HepG2 (cell line): ENCODE results near the gene SESN1. TPM values are rescaled to one million over a fixed set of nuclear protein-coding genes. Genes with fewer than 3 reads are reported as not detected.

ENCODE experiments used
- ATAC-seq: fragments of 200-7000 bp; cut with Tn5 transposase; 3 replicates; pipeline ENCODE4 v1.9.1; 2020; ENCODE audit warnings: mild to moderate bottlenecking, moderate library complexity
- BruUV-seq: library from RNA; stranded (reverse); fragments of 400-500 nt; replicated peaks from 2 replicates; lab custom pipeline; 2021; lab: Mats Ljungman, UMichigan
- CTCF ChIA-PET: fragments of 300-600 bp; formaldehyde crosslinking; extraction: SDS; loops from one replicate; lab custom pipeline; 2021; ENCODE audit warnings: low total read pairs, inconsistent platforms, low intra/inter-chr PET ratio; lab: Yijun Ruan, JAX
- POLR2A ChIA-PET: fragments of 350-600 bp; sonication (Branson Sonifier 250); formaldehyde crosslinking; loops from one replicate; lab custom pipeline; 2020; ENCODE audit warnings: antibody characterized with exemption, inconsistent platforms; lab: Yijun Ruan, JAX
- DNase-seq: peaks from one replicate; pipeline ENCODE4 v3.0.0-alpha.2; 2015; ENCODE audit warnings: low spot score
- FAIRE-seq: peaks from 3 replicates; lab custom pipeline; 2011; peaks lifted over from hg19 to GRCh38; lab: Jason Lieb, UNC
- H2AFZ ChIP-seq: one replicate; pipeline ENCODE4 v1.6.1; 2011; ENCODE audit warnings: low read length, inconsistent platforms
- H3K27ac ChIP-seq: fragments of 300-600 bp; 3 replicates; pipeline ENCODE4 v1.8.0; 2011; ENCODE audit warnings: mixed run types, mild to moderate bottlenecking, mixed read lengths, low read length, inconsistent platforms; ENCODE audit not compliant: insufficient read depth; ENCODE audit errors: extremely low read length
- H3K27me3 ChIP-seq, 2 experiments: fragments of 200-600 bp in 1 of 2; 2 replicates in 1 of 2; 3 replicates in 1 of 2; pipeline versions ENCODE4 v1.6.0 to v1.8.0; 2011; ENCODE audit warnings: low read length in 2 of 2, mild to moderate bottlenecking in 2 of 2, moderate library complexity in 2 of 2, inconsistent platforms in 1 of 2; ENCODE audit not compliant: insufficient read depth in 2 of 2, control insufficient read depth in 1 of 2
- H3K36me3 ChIP-seq, 2 experiments: fragments of 200-600 bp in 1 of 2; replicated peaks in 1 of 2; 2 replicates in 1 of 2; 3 replicates in 1 of 2; pipeline versions ENCODE4 v1.5.1 to v1.8.0; 2011; ENCODE audit warnings: low read length in 2 of 2, inconsistent platforms in 1 of 2; ENCODE audit not compliant: insufficient read depth in 2 of 2, control insufficient read depth in 1 of 2
- H3K4me1 ChIP-seq: 2 replicates; pipeline ENCODE4 v1.5.1; 2012; ENCODE audit warnings: low read length, inconsistent platforms; ENCODE audit not compliant: insufficient read depth
- H3K4me2 ChIP-seq: 2 replicates; pipeline ENCODE4 v1.6.0; 2011; ENCODE audit warnings: low read depth, low read length, inconsistent platforms
- H3K4me3 ChIP-seq, 3 experiments: fragments of 200-600 bp in 1 of 3; sonication (generic), shearing (Covaris generic) in 1 of 3; replicated peaks in 1 of 3; 2 replicates each; pipeline ENCODE4 v1.5.1; 2011 to 2016; ENCODE audit warnings: low read length in 3 of 3, inconsistent platforms in 2 of 3, low read depth in 2 of 3, mild to moderate bottlenecking in 2 of 3, control low read depth in 1 of 3, mixed read lengths in 1 of 3; ENCODE audit not compliant: insufficient read depth in 1 of 3
- H3K79me2 ChIP-seq: one replicate; pipeline ENCODE4 v1.6.1; 2011; ENCODE audit warnings: low read length, inconsistent platforms; ENCODE audit not compliant: insufficient read depth
- H3K9ac ChIP-seq: 2 replicates; pipeline ENCODE4 v1.6.0; 2011; ENCODE audit warnings: mild to moderate bottlenecking, low read depth, low read length, inconsistent platforms; ENCODE audit not compliant: insufficient read depth
- H3K9me3 ChIP-seq: 2 replicates; pipeline ENCODE4 v1.5.1; 2012; ENCODE audit warnings: mild to moderate bottlenecking, low read length
- H4K20me1 ChIP-seq: 2 replicates; pipeline ENCODE4 v1.6.0; 2011; ENCODE audit warnings: inconsistent platforms, mild to moderate bottlenecking, low read length, moderate library complexity; ENCODE audit not compliant: insufficient read depth
- FOXA3 ChIP-seq: IDR thresholded peaks from 2 replicates; pipeline ENCODE4 v1.6.1; 2016; ENCODE audit warnings: missing genetic modification reagents, missing compliant biosample characterization
- KDM6A ChIP-seq: IDR thresholded peaks from 2 replicates; pipeline ENCODE4 v1.6.1; 2016; ENCODE audit warnings: low read depth
- NCOA2 ChIP-seq: sonication (generic); formaldehyde crosslinking; IDR thresholded peaks from 2 replicates; pipeline ENCODE4 v1.8.0; 2022; ENCODE audit warnings: inconsistent platforms
- NFIC ChIP-seq: IDR thresholded peaks from 2 replicates; pipeline ENCODE4 v1.6.1; 2012; ENCODE audit warnings: mild to moderate bottlenecking, low read length, inconsistent platforms
- NR2F6 ChIP-seq, 2 experiments: IDR thresholded peaks; 2 replicates each; pipeline ENCODE4 v1.6.1; 2016; ENCODE audit warnings: antibody characterized with exemption in 1 of 2, mild to moderate bottlenecking in 1 of 2
- SP4 ChIP-seq: sonication (generic); formaldehyde crosslinking; IDR thresholded peaks from 2 replicates; pipeline ENCODE4 v1.8.1; 2023; ENCODE audit warnings: mild to moderate bottlenecking, missing genetic modification reagents
- SYNCRIP ChIP-seq: fragments of 200-400 bp; formaldehyde crosslinking; IDR thresholded peaks from 2 replicates; pipeline ENCODE4 v1.6.1; 2018; ENCODE audit warnings: mild to moderate bottlenecking, low read depth, low read length; ENCODE audit not compliant: insufficient read depth
- THAP9 ChIP-seq: sonication (generic); formaldehyde crosslinking; IDR thresholded peaks from 2 replicates; pipeline ENCODE4; 2020; ENCODE audit warnings: missing genetic modification reagents, mild to moderate bottlenecking, borderline replicate concordance
- U2AF2 ChIP-seq: fragments of 200-400 bp; formaldehyde crosslinking; IDR thresholded peaks from 2 replicates; pipeline ENCODE4 v1.6.1; 2017; ENCODE audit warnings: low read depth, mild to moderate bottlenecking, low read length
- WIZ ChIP-seq: sonication (generic); formaldehyde crosslinking; IDR thresholded peaks from 2 replicates; pipeline ENCODE4 v1.5.1; 2020; ENCODE audit warnings: mild to moderate bottlenecking, missing genetic modification reagents
- ZMYM3 ChIP-seq: sonication (generic); formaldehyde crosslinking; IDR thresholded peaks from 2 replicates; pipeline ENCODE4 v1.5.1; 2020; ENCODE audit warnings: mild to moderate bottlenecking, missing genetic modification reagents
- ZNF17 ChIP-seq: sonication (generic); formaldehyde crosslinking; IDR thresholded peaks from 2 replicates; pipeline ENCODE4 v1.5.0; 2020; ENCODE audit warnings: mild to moderate bottlenecking, missing genetic modification reagents
- ZNF775 ChIP-seq: sonication (generic); formaldehyde crosslinking; IDR thresholded peaks from 2 replicates; pipeline ENCODE4 v1.4.0; 2020; ENCODE audit warnings: missing genetic modification reagents, mild to moderate bottlenecking, moderate library complexity, borderline replicate concordance
- ZSCAN30 ChIP-seq: sonication (generic); formaldehyde crosslinking; IDR thresholded peaks from 2 replicates; pipeline ENCODE4 v1.5.0; 2020; ENCODE audit warnings: mild to moderate bottlenecking, missing genetic modification reagents
- WGBS: methylation state at CpG from one replicate; pipeline ENCODE4 v1.1.6; 2017; ENCODE audit warnings: low lambda C conversion rate; 5-methylcytosine and 5-hydroxymethylcytosine counted together
- in situ Hi-C: cut with HindIII; loops from 2 replicates; pipeline ENCODE4 v1.10.0; 2017; ENCODE audit warnings: low pct_unique_long_range_greater_than_20kb; ENCODE audit not compliant: extremely low pct_ligation_motif_present
- intact Hi-C: fragments of 100-400 bp; cut with micrococcal nuclease; formaldehyde crosslinking; loops from one replicate; pipeline ENCODE4 v1.10.0; 2022; ENCODE audit not compliant: unreplicated experiment
- polyA plus RNA-seq, 8 experiments: library from polyadenylated mRNA; depleted of rRNA in 3 of 8; stranded (reverse) in 7 of 8; unstranded in 1 of 8; fragments of >200 nt; fragmentation: Illumina TruSeq in 4 of 8; extraction: Trizol in 4 of 8; gene quantifications; 2 replicates each; pipeline versions ENCODE4 v1.2.1 to v1.2.3, GENCODE V29; 2011 to 2016; ENCODE audit warnings: low read depth in 4 of 8, missing spikeins in 1 of 8, mixed read lengths in 1 of 8; ENCODE audit not compliant: insufficient read depth in 1 of 8
- total RNA-seq, 5 experiments: library from RNA; depleted of rRNA; stranded (reverse); fragments of >200 nt; fragmentation: Illumina TruSeq; extraction: Trizol; gene quantifications; 2 replicates each; pipeline ENCODE4 v1.2.3, GENCODE V29; 2016; ENCODE audit warnings: low read depth in 1 of 5
- TF ChIP-seq, protein P1 (sequence below): sonication (generic); formaldehyde crosslinking; IDR thresholded peaks from 2 replicates; pipeline ENCODE4 v1.8.0; 2022; ENCODE audit warnings: mild to moderate bottlenecking, missing genetic modification reagents, borderline replicate concordance
- TF ChIP-seq, protein P2 (sequence below): sonication (generic); formaldehyde crosslinking; IDR thresholded peaks from 2 replicates; pipeline ENCODE4 v1.4.0; 2020; ENCODE audit warnings: mild to moderate bottlenecking, missing genetic modification reagents

SESN1 gene
- total and polyA plus RNA-seq, 2 of the 13 experiments (the other 11 are each of a cell fraction or from before 2014, with no cell fraction given): 24.9 to 44.7 TPM

GRCh38 chr6:109051301-109052017 is 43.2 kb downstream of the SESN1 start:
- H3K36me3 ChIP-seq: no peaks in the 10 kb centered on the region
- H3K9ac ChIP-seq: no peak overlapping the region
- H3K4me3 ChIP-seq: no peak overlapping the region
- no peaks in the 10 kb centered on the region for H3K79me2 ChIP-seq
- no peak for FAIRE-seq
- H3K4me2 ChIP-seq: no peak overlapping the region
- no peaks in the 10 kb centered on the region for H3K27me3 ChIP-seq
- no peaks in the 10 kb centered on the region for H3K9me3 ChIP-seq
- no peak overlapping the region for H3K27ac ChIP-seq
- intact Hi-C loops (loop anchor here (2.0 kb wide), 1 partner anchor 43 kb away; no protein-coding TSS in a partner anchor), in situ Hi-C loops (no loop called here)
- ChIA-PET CTCF (no interaction called here), POLR2A (no interaction called here)
- DNase-seq: peak; percentile 56
- H4K20me1 ChIP-seq: no peaks in the 10 kb centered on the region
- H3K4me1 ChIP-seq: peaks cover 48% of the 10 kb centered on the region
- no peak for ATAC-seq
- H2AFZ ChIP-seq: no peak overlapping the region
- no TSS peak for BruUV-seq
- 92% methylated on average over 1 of the region's 1 CpG for WGBS
- TF ChIP-seq WIZ (CRISPR knock-in tag): no peak
- TF ChIP-seq, protein P1, sequence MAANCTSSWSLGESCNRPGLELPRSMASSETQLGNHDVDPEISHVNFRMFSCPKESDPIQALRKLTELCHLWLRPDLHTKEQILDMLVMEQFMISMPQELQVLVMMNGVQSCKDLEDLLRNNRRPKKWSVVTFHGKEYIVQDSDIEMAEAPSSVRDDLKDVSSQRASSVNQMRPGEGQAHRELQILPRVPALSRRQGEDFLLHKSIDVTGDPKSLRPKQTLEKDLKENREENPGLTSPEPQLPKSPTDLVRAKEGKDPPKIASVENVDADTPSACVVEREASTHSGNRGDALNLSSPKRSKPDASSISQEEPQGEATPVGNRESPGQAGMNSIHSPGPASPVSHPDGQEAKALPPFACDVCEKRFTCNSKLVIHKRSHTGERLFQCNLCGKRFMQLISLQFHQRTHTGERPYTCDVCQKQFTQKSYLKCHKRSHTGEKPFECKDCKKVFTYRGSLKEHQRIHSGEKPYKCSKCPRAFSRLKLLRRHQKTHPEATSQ (CRISPR knock-in tag): no peak
- TF ChIP-seq ZMYM3 (CRISPR knock-in tag): no peak
- TF ChIP-seq ZSCAN30 (CRISPR knock-in tag): no peak
- TF ChIP-seq SYNCRIP: no peak
- no peak for TF ChIP-seq NCOA2 (CRISPR knock-in tag)
- TF ChIP-seq U2AF2: no peak
- TF ChIP-seq THAP9 (CRISPR knock-in tag): no peak
- TF ChIP-seq, protein P2, sequence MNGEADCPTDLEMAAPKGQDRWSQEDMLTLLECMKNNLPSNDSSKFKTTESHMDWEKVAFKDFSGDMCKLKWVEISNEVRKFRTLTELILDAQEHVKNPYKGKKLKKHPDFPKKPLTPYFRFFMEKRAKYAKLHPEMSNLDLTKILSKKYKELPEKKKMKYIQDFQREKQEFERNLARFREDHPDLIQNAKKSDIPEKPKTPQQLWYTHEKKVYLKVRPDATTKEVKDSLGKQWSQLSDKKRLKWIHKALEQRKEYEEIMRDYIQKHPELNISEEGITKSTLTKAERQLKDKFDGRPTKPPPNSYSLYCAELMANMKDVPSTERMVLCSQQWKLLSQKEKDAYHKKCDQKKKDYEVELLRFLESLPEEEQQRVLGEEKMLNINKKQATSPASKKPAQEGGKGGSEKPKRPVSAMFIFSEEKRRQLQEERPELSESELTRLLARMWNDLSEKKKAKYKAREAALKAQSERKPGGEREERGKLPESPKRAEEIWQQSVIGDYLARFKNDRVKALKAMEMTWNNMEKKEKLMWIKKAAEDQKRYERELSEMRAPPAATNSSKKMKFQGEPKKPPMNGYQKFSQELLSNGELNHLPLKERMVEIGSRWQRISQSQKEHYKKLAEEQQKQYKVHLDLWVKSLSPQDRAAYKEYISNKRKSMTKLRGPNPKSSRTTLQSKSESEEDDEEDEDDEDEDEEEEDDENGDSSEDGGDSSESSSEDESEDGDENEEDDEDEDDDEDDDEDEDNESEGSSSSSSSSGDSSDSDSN (CRISPR knock-in tag): no peak
- TF ChIP-seq KDM6A (CRISPR knock-in tag): no peak
- TF ChIP-seq FOXA3: no peak
- no peak for TF ChIP-seq SP4 (CRISPR knock-in tag)
- no peak for TF ChIP-seq ZNF775 (CRISPR knock-in tag)
- TF ChIP-seq NR2F6 (IDR thresholded peaks at IDR 0.05): 0 out of 2 replicates have a peak, but pooled peaks have one; percentile 28
- TF ChIP-seq NR2F6 (CRISPR knock-in tag; IDR thresholded peaks at IDR 0.05): no peak
- TF ChIP-seq ZNF17: no peak
- TF ChIP-seq NFIC: 0 out of 2 replicates have a peak, but pooled peaks have one; percentile 31
